ENCODE results near the gene CPSF3. TPM values are rescaled to one million over a fixed set of nuclear protein-coding genes. Genes with fewer than 3 reads are reported as not detected.

The CPSF3 gene
- total RNA-seq, 1 donor from 2014 or later = 34.6 TPM

DNA sequence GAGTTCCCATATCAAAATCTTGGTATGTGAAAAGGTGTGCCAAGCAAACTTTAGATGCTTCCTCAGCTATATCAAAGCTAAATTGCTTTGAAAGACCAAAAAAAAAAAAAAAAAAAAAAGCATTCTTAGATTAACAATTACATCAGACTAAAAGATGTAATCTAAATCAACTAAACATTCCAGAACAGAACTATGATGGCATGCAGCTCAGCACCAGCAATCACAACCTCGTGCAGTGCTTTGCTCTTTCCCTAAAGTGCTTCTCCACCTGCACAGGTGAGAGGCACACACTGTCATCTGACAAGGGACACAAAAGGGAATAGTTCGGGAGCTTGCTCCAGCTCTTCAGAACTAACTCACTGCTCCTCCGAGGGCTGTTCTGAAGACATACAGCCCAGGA is 94.7 kb downstream of the CPSF3 start:
- no peak for DNase-seq

GRCh38 chr2:9518780-9519179 is 95.3 kb downstream of the CPSF3 start:
- no peak for DNase-seq

- no peak for DNase-seq
Observed at GRCh38 chr2:9519250-9519649, 95.8 kb downstream of the CPSF3 start.

Other genes starting within 250 kb of the CPSF3 start
- gene ASAP2, start 216.8 kb upstream of the CPSF3 start, total RNA-seq = 31.0 TPM
- 60.7 TPM for gene ITGB1BP1, start 126 bp upstream of the CPSF3 start, total RNA-seq
- 78.1 TPM for gene IAH1, start 50.9 kb downstream of the CPSF3 start, total RNA-seq
- gene ADAM17, start 132.2 kb downstream of the CPSF3 start, total RNA-seq = 31.2 TPM
- 535 TPM for gene YWHAQ, start 207.3 kb downstream of the CPSF3 start, total RNA-seq

Measured in occipital lobe (tissue), 2 donors.